Measurements from ENCODE around the gene BRSK2.
"Not testable (repeated sequence)": the region's sequence is repeated elsewhere in the genome, so short reads cannot be mapped to it uniquely, and the experiment has no call there.

Gene BRSK2

GRCh38 chr11:1409852-1410125, 20.1 kb downstream of the BRSK2 start:
- DNase-seq (ENCODE audit: low read depth) = not testable (repeated sequence)

GRCh38 chr11:1410366-1411291, 20.9 kb downstream of the BRSK2 start:
- no peak for DNase-seq (ENCODE audit: low read depth)

DNA sequence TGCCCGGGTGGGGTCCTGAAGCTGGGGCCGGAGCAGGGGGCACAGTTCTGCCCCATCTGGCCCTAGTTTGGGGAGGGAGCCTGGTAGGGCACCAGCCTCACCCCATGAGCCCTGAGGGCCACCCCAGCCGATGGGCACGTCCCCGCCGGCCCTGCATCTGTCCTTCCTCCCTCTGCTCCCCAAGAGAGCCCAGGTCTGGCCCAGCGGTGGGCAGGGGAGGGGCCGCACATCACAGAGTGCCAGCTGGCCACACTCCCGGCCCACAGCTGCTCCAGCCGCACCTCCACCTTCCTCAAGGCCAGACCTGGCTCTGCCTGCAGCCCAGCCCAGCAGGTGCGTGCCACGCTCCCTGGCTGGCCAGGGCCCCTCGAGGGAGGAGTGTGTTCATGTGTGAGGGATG, 21.6 kb downstream of the BRSK2 start:
- DNase-seq (ENCODE audit: low read depth) = no peak

DNA sequence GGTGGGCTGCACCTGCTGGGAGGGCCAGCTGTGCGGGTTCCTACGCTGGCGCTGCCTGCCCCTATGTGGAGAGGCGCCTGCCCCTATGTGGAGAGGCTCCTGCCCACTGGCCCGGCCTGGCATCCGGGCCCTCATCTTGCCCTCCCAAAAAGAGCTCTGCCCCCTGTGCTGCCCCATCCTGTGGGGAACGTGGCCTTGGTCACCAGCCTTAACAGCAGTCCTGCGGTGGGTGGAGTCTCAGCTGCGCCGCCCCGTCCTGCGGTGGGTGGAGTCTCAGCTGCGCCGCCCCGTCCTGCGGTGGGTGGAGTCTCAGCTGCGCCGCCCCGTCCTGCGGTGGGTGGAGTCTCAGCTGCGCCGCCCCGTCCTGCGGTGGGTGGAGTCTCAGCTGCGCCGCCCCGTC, 22.0 kb downstream of the BRSK2 start:
- not testable (repeated sequence) for DNase-seq (ENCODE audit: low read depth)

GRCh38 chr11:1412377-1413095, 22.8 kb downstream of the BRSK2 start:
- no peak for DNase-seq (ENCODE audit: low read depth)

DNA sequence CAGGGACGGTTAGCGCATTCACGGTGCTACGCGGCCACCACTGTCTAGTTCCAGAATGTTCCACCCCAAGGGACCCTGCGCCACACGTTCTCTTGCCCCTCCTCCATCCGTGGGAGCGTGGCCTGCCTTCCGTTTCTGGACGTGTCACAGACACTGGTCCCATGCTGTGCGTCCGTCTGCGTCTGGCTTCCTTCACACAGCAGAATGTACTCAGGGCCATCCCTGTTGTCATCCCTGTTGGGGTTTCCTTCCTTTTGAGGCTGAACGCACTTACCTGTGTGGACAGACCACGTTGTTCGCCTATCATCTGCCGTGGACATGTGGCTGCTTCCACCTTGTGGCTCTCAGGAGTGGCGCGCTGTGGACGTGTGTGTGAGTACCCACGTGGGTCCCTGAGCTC, 24.9 kb downstream of the BRSK2 start:
- DNase-seq (ENCODE audit: low read depth) = no peak

- no peak for DNase-seq (ENCODE audit: low read depth)
These were observed 25.9 kb downstream of the BRSK2 start for GRCh38 chr11:1415631-1416030.

GRCh38 chr11:1418192-1418795, 28.6 kb downstream of the BRSK2 start:
- not testable (repeated sequence) for DNase-seq (ENCODE audit: low read depth)

- no peak for DNase-seq (ENCODE audit: low read depth)
These were observed 30.1 kb downstream of the BRSK2 start for GRCh38 chr11:1419811-1420210.

- DNase-seq (ENCODE audit: low read depth) = no peak
These were observed 31.6 kb downstream of the BRSK2 start for GRCh38 chr11:1421291-1421690.

DNA sequence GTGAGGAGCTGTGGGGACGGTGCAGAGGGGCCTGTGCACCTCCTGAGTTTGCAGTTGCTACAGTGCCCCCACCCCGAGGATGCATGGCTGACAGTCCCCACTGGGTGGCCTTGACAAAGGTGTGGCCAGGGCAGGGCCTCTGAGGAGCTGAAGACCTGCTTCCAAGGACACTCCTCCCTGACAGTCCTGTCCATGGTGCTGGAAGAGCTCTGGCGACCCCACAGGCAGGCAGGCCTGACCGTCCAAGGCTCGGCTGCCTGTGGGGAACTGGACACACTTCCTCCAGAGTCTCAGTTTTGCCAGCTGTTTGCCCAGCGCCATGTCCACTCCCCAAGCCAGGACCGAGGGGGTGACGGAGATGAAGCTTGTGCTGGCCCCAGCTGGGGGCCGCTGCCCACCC, 32.7 kb downstream of the BRSK2 start:
- no peak for DNase-seq (ENCODE audit: low read depth)

GRCh38 chr11:1422981-1423380, 33.2 kb downstream of the BRSK2 start:
- no peak for DNase-seq (ENCODE audit: low read depth)

- DNase-seq (ENCODE audit: low read depth) = not testable (repeated sequence)
These were observed 33.7 kb downstream of the BRSK2 start for GRCh38 chr11:1423406-1423805.

DNA sequence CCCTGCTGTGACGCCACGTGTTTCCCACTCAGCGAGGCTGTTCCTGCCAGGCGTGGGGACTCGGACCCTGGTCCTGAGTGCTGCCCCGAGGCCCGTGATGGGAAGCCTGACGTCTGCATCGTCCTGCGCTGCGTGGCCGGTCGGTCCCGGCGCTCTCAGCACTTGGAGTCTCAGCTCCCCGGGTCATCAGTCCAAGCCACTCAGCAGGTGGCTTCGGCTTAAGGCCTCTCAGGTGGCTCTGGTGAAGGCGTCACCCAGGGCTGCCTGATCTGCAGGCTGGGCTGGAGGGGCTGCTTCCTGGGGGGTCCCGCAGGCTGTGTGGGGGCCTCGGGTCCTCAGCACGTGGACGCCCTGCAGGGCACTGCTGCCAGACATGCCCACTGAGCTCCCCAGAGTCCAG, 35.3 kb downstream of the BRSK2 start:
- no peak for DNase-seq (ENCODE audit: low read depth)

DNA sequence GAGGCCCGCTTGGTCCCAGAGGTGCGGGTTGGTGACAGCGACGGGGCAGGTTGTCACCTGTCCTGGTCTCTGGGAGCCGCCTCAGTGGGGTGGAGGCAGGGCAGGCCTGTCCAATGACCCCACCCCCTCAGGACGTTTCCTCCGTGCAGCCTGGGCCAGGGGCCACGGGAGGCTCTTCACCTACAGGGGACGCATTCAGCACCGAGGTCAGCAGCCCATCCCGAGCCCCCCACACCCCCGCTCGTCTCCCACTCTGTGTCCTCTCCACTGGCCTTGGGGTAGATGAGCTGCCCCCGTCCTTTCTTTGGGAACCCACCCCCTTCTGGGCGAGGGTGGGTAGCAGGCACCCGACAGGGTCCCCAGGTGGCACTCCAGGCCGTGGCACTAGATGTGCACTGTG, 35.7 kb downstream of the BRSK2 start:
- DNase-seq (ENCODE audit: low read depth) = no peak

- no peak for DNase-seq (ENCODE audit: low read depth)
These were observed 39.1 kb downstream of the BRSK2 start for GRCh38 chr11:1428762-1429316.

GRCh38 chr11:1433568-1433967, 43.8 kb downstream of the BRSK2 start:
- no peak for DNase-seq (ENCODE audit: low read depth)

- no peak for DNase-seq (ENCODE audit: low read depth)
These were observed 44.4 kb downstream of the BRSK2 start for GRCh38 chr11:1433977-1434640.

DNA sequence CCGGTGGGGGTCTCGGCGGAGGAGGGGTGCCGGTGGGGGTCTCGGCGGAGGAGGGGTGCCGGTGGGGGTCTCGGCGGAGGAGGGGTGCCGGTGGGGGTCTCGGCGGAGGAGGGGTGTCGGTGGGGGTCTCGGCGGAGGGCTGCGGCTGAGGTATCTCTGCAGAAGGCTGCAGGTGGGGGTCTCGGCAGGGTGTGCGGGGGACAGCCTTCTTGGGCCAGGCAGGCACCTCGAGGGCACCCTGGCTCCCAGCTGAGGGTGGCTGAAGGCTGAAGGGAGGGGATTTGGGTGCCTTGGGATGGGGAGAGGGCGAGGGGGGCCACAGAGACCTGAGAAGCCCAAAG, 45.7 kb downstream of the BRSK2 start:
- DNase-seq (ENCODE audit: low read depth) = not testable (repeated sequence)

DNA sequence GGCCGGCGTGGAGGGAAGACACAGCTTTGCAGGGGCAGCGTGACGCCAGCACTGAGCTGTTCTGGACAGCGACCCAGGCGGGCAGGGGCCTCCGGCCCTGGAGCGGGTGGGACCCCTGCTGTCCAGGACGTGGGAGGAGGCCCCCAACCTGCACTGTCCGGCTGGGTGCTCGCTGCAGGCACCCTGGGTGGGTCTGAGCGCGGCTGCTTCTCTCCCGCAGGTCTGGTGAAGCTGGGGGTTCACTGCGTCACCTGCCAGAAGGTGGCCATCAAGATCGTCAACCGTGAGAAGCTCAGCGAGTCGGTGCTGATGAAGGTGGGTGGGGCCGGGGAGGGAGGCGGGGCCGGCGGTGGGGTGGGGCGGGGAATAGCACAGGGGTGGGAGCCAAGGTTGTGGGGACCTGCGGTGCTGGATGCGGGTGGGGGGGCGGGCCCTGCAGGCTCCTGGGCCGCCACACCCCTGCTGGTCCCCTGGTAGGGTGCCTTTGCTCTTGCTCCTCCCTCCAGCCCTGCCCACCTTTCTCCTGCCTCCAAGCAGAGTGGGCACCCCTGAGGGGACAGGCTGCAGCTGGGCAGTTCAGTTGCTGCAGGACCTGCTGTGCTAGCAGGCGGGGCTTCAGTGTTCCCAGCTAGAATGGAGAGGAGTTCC, 46.2 kb downstream of the BRSK2 start:
- DNase-seq (ENCODE audit: low read depth) = no peak

DNA sequence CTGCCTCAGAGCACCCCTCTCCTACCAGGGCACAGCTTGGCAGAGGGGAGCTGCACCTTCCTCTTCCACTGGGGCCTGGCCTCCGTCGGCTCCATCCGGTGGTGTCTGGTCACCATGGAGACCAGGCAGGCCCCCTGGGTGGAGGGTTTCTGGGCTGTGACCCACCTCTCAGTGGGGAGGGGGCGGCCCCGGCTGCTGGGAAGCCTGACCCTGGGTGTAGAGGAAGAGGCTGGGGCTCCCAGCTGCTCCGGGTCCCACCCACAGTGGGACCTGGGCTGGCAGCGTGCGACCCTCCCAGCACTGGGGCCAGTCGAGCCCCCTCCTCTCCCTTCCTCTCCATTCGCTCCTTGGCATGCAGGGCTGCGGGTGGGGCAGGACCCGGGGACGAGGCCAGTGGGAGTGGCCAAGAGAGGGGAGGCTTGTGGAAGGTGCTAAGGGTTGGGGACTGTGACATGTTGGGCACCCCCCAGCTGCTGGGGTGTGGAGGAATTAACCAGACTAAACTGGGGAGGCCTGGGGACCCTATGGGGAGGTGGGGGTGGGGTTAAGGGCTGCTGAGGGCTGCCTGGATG, 46.8 kb downstream of the BRSK2 start:
- DNase-seq (ENCODE audit: low read depth) = no peak

DNA sequence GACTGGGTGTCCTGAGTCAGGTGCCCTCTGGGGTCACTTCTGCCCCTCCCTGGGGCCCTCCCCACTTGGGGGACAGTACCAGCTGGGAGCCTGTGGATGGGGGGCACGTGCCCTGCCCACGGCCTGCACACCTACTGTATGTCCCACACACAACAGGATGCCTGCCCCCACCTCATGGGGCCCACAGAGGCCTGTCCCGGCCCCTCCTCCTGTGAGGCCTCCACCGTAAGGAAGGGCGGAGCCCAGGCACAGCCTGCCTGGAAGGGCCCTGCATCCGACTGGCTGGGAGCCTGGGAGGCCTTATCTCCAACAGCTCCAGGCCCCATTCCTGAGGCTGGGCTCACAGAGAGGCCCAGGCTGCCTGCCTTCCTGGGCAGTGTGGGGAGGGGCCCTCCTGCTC, 47.8 kb downstream of the BRSK2 start:
- DNase-seq (ENCODE audit: low read depth) = no peak
